NCI-H1694 (cell line): Measurements from ENCODE around the gene PTPN23.
"Not testable (repeated sequence)": the region's sequence is repeated elsewhere in the genome, so short reads cannot be mapped to it uniquely, and the experiment has no call there.

Experiments used
- DNase-seq: peaks from one replicate; lab custom pipeline; 2025; lab: John Stamatoyannopoulos, UW

Gene PTPN23

DNA sequence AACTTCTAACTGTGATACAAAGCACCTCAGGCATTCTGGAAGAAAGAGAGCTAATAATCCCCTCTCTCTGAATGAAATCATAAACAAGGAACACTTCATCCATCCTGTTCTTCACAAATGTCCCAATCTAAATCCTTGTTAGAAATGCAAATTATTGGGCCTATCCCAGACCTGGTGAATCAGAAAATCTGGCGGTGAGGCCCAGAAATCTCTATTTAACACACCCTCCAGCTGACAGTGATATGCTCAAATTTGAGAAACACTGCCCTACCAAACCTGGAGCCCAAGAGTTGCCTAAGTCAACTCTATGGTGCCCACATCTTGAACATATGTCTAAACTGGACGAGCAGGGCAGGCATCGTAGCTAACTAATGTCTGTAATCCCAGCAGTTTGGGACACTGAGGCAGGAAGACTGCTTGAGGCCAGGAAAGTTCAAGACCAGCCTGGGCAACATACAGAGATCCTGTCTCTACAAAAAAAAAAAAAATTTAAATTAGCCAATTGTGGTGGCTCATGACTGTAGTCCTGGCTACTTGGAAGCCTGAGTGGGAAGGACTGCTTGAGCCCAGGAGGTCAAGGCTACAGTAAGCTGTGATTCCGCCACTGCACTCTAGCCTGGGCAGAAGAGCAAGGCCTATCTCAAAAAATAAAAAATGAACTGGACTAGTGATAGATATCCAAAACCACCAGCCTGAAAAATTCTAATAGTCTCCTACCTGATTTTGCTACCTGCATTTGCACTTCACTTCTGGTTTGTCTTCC, 71.8 kb downstream of the PTPN23 start:
- DNase-seq = no peak

DNA sequence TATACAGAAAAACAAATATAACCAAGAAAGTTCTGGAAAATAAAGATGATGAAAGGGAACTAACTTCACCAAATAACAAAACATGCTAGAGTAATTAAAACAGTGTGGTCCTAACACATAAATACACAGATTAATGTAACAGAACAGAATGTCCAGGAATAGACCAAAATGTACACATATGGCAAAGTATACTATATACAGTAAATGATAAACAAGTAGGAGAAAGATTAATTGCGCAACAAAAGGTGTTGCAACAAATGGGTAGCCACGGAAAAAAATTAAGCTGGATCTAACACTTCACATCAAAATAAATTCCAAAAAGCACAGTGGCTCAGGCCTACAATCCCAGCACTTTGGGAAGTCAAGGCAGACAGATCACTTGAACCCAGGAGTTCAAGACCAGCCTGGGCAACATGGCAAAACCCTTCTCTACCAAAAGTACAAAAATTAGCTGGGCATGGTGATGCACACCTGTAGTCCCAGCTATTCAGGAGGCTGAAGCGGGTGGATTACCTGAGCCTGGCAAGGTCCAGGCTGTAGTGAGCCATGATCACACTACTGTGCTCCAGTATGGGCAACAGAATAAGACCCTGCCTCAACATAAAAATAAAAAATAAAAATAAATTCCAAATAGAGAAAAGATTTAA, 75.1 kb downstream of the PTPN23 start:
- no peak for DNase-seq

DNA sequence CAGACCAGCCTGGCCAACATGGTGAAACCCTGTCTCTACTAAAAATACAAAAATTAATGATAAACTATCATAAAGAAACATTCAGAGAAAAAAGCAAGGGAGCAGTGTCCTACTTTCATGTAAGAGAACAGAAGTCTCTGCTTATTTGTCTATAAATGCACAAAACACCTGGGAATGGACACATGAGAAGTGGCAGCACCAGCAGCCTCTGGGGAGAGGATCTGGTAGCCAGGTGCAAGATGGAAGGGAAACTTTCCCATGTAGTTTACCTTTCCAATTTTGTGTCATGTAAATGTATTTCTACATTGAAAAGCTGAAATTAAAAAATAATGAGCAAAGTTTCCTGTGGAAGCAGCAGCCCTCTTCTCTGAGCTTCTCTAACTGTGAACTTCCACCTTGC, 76.2 kb downstream of the PTPN23 start:
- no peak for DNase-seq

DNA sequence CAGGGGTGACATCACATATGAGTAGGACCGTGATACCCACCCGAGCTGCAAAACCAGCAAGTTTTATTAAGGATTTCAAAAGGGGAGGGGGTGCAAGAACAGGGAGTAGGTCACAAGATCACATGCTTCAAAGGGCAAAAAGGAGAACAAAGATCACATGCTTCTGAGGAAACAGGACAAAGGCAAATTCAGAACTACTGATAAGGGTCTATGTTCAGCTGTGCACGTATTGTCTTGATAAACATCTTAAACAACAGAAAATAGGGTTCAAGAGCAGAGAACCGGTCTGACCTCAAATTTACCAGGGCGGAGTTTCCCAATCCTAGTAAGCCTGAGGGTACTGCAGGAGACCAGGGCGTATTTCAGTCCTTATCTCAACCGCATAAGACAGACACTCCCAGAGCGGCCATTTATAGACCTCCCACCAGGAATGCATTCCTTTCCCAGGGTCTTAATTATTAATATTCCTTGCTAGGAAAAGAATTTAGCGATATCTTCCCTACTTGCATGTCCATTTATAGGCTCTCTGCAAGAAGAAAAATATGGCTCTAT, 78.8 kb downstream of the PTPN23 start:
- DNase-seq = not testable (repeated sequence)
